GM19351 (cell line): ENCODE data around the gene A3GALT2.

Source experiments
- ATAC-seq: cut with Tn5 transposase; IDR thresholded peaks from one replicate; pipeline ENCODE4 v1.9.1; 2021; ENCODE audit warnings: mild to moderate bottlenecking, moderate library complexity; ENCODE audit not compliant: unreplicated experiment

Gene A3GALT2

DNA sequence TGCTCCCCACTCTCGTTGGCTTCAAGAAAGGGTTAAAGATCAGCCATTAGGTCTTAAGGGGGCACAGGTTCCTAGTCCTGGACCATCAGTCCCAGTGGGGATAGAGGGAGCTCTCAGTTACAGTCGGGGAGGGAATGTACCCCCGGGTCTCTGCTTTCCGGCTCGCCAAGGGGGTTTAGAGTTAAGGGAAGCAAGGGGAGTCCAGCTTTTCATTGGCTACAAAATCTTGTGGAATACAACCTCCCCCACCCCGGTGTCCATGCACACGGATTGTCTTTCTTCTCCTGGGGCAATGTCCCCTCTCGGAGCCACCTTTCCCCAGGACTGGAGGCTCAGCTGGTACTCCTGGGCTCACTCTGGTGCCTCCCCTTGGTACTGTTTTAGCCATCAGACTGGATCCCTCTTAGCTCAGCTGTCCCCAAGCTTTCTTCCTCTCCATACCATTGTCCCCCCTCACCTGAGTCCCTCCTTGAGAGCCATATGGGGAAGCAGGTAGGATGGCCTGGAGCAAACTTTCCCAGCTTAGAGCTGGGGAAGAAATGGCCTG lies at the start of gene A3GALT2:
Gene A3GALT2, minus strand, starts transcription at position 480 of the 547 bp plus-strand sequence. Its CDS starts 0 bp downstream, at position 480.
- no peak for ATAC-seq

DNA sequence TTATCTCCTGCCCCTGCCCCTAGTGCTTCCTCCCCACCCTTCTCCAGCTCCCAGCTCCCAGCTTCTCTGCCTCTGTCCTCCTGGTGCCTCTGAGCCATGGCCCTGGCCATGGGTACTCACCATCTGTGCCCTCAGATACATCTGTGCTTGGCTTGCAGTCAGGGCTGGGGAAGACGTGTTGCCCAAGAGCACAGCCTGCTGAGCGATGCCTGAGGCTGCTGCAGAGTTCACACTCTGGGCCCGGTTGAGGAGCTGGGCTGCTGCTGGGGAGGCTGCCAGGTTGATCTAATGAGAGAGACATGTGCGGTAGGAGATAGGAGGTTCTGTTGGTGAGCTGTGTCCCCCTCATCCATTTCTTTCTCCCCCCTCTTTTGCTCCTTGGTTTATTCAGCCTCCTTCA lies 49.4 kb upstream of the A3GALT2 start:
- no peak for ATAC-seq

DNA sequence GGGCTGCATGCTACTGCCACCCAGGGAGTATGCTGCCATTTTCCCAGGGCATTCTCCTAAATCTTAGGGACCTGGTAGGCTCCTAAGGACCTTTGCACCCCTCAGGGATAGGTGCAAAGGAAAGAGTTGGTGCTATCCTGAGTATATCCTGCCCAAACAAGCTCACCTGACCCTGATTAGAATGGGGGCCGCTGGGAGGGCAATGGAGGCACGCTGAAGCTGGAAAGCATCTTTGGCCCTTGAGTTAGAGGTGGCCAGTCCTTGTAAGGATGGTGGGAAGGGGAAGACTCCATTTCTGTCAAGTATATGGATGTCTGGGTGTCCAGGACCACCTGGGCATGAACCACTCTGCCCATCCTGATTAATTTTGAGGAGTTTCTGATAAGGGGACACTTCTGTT lies 48.9 kb upstream of the A3GALT2 start:
- no peak for ATAC-seq

DNA sequence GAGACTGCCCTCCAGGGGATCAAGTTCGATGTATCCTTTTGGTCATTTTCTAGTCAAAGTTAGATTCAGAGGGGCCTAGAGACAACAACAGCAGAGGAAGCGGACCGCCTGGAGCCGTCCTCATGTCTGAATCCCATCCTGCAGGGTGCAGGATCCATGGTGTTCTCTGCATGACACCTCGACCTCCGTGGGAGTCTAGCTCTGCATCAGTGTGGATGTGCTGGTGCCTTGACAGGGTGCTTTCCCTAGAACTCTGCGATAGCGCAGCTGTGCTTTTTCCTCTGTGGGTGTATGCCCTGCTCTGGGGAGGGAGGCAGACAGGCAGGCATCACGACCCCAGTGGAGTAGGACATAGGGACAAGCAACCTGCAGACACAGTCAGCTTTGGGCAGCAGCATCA lies 48.2 kb upstream of the A3GALT2 start:
- no peak for ATAC-seq

DNA sequence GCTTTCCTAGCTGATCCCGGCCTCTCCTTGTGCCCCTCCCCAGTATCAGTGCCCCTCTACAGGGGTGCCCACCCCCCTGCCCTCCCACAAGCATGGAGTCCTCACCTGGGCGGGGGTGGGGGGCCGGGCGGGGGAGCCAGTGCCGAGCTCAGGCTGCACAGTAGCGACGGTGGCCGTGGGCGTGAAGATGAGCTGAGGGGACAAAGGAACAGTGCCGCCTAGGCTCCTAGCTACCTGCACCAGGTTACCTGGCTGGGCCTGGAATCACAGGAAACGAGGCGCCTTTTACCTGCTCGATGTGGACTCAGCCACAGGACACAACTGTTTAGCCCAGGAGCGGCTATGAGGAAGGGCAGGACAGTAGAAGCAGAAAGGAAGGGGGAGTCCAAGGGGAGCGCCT lies 47.5 kb upstream of the A3GALT2 start:
- no peak for ATAC-seq

DNA sequence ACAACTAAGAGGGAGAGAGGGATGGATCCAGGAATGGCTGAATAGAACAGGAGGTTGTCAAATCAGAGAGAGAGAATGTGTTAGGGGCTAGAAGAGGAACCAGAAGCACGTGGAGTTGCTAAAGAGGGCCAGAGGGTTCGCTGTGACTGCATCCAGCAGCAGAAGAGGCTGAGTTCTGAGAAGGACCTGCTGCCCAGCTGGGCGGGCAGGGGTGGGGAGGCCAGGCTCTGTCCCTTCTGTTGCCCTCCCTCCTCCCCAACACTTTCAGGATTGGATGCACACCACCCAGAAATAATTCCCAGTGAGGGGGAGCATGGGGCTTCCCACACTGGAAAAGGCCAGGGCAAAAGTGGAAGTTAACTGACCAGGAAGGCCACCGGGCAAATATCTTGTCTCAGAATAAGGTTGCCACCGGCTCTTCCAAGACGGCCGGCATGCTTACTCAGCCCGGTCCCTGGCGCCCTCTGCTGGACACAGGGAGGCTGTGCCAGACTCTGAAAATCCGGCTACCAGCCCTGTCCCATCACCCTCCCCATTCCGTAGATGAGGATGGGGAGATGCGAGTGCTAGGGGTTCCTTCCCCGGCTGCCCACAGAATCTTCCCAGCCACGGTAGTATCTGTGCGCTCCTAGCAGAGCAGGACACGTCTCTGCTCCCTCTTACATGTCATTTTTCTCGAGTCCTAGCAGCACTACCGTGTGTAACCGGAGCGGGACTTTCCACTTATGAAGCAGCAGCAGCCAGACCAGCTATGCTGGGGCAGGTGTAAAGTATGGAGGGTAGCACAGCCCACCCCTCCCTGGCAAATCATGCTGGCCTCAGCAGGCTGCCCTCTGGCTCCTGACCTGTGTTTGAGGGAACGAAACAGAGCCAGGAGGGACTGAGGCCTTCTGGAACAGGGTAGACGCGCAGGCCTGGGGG lies 46.8 kb upstream of the A3GALT2 start:
- peak; percentile 74 for ATAC-seq

DNA sequence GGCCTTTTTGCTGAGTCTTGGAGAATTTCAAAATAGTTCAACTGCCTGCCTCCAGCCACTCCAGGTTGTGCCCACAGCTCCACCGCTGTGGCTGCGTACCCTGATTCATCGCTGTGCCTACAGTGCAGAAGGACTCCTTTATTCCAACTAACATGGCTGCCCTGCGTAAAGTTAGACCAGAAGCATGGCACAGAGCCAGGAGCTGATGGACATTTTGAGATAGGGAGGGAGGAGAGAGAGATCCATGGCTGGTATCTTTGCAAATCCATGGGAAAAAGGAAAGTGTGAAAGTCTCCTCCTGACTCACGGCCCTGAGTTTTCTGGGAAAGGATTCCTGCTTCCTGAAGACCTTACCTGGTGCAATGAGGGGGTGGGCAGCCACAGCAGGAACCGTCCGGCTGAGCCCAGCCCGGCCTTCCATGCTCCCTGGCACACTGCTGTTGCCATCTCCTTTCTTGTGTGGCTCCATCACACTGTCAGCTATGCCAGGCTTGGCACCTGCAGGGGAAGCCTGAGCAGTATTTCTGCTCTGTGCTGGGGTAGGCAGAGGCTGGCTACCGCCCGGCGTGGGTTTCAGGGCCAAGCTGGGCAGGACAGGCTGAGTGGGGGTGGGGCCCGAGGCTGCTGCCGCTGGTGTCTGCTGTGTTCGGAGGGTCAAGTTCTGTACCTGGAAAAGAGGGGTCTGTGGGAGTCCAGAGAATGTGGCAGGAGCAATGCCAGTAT lies 46.0 kb upstream of the A3GALT2 start:
- no peak for ATAC-seq

DNA sequence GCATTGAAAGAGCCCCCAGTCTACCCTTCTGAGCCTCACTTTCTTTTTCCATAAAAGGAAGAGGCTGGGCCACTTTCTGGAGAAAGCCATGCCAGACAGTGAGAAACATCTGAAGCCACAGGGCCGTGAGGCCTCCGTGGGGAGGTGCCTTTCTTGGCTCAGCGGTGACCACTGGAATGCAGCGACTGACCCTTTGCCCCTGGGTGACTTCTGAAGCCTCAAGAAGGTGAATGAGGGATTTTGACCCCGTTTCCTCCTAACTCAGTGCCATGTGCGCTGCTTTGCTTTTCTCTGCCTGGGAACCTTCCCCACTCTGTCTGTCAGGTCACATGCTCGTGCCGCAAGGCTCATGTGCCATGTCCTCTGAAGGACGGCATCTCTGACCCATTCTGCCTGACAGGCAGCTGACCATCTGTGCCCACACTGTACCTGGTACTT lies 44.7 kb upstream of the A3GALT2 start:
- no peak for ATAC-seq

DNA sequence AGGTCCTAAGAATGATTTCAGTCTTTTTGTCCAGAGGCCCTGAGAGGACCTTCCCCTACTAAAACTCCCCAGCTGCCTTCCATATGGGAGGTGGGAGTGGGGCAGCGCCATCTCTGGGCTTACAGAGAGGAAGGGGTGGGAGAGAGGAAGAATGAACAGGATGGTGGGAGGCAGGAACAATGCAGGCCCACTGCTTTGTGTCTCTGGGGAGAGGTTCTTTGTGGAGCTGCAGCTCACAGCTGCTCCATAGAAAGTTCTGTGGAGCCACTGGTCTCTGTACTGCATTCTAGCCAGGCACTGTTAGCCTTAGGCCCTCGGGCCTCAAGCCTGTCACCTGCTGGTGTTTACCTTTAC lies 43.6 kb upstream of the A3GALT2 start:
- no peak for ATAC-seq

DNA sequence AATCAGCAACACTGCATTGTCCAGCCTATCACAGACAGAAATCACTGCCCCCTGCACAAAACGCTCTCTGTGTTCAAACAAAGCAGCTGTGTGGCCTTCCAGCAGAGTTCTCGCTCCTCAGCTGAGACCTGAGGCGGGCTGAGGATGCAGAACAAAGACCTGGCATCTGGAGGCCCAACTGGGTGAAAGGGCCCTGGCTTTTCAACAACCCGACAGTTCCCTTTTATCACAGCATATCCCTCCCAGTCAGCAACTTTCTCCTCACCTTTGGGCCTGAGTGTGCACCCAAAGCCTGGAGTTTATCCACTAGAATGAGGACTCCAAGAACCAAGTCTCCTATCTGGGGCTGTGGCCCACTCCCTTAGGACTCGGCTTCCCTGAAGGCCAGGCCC lies 42.6 kb upstream of the A3GALT2 start:
- no peak for ATAC-seq

DNA sequence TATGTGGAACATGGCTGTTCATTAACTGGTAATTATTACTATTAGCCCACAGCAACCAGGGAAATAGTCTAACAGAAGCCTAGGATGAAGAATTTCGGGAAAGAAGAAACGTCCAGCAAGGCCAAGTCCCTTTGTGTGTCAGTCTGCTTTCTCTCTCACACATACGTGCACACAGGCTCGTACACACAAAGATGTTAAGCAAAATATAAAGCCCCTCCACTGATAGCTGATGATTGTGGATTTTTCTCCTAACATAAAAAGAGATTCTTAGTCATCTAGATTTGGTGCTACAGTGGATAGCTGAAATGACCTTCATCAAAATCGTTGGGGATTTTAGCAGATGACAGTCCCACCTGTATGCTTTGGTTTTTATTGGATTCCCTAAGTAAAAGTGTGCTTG lies 42.1 kb upstream of the A3GALT2 start:
- ATAC-seq = no peak

DNA sequence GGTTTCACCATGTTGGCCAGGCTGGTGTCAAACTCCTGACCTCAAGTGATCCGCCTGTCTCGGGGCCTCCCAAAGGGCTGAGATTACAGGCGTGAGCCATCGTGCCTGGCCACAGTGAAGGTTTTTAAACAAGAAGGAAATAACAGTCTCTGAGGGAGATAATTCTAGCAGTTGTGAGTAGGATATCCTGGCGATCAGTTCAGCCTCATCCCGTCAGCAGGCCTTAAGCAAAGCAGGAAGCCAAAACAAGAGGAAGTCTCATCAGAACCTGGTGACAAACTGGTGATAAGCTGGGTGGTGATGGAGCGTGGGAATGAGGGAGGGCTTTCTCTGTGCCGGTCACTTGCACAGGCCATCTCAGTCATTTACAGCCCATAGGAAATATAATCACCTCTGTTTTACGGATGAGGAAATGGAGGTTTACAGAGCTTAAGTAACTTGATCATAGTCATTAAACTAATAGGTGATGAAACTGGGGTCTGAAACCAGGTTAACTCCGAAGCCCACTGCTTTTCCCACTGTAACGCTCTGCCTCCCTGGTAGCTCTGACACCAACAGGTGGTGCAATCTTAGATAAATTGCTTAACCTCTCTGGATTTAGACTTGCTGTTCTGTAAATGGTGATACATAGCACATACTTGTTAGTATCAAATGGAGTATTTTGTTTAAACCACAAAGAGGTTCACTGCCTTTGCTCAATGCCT lies 40.8 kb upstream of the A3GALT2 start:
- no peak for ATAC-seq

DNA sequence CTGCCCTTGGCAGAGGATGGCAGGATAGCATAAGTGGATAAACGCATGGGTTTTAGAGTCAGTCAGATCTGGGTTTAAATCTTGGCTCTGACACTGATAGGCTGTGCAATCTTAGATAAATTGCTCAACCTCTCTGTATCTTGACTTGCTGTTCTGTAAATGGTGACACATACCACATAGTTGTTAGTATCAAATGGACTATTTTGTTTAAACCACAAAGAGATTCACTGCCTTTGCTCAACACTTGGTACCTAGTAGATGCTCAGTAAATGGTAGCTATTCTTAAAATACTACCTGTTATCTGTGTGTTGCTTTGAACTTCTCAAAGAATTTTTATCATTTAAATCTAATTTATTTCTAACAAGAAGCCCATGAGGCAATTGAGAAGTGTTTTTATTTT lies 39.5 kb upstream of the A3GALT2 start:
- no peak for ATAC-seq

DNA sequence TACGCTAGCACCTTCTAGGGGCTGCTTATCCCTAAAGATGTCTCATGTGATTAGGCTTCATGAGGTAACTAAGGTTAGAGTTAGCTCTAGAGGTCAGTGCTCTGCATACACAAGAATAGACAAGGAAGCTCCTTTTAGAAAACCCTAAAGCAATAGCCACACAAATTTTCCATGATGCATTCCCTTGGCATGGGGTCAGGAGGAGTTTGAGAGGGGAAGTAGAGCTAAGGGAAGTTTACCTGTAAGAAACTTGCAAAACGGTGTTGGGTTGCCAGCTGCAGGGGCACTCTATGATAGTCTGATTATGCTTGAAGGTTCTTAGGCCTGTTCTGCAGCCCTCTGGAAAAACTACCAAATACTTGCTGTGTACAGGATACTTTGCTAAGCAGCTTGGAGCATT lies 39.0 kb upstream of the A3GALT2 start:
- no peak for ATAC-seq

DNA sequence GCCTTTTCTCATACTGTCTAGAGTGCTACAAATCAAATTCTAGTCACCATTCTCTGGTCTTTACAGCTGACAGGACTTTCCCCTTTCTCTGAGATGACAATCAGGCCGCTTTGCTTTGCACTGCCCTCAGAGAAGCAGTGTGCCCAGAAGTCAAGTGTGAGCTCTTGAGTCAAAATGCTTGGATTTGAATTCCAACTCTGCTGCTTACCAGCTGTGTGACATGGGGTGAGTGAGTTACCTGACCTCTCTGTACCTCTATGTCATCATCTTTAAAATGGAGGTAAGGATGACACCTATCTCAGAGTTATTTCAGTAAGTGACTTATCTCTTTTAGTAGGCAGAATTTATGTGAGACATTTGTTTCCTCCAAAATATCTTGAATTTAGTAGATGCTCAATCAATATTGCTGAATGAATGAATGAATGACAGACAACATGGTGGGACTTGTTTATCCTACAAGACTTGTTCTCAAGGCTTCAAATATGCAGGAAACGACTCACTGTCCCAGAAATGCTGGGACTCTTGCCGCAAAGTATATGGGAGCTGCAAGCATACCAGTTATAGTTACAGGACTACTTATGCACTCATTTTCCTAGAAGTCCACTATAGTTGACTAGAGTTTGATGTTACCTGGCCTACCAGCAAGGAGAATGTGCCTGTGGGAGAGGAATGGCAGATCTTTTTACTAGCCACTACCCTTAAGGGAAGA lies 38.1 kb upstream of the A3GALT2 start:
- ATAC-seq = no peak

DNA sequence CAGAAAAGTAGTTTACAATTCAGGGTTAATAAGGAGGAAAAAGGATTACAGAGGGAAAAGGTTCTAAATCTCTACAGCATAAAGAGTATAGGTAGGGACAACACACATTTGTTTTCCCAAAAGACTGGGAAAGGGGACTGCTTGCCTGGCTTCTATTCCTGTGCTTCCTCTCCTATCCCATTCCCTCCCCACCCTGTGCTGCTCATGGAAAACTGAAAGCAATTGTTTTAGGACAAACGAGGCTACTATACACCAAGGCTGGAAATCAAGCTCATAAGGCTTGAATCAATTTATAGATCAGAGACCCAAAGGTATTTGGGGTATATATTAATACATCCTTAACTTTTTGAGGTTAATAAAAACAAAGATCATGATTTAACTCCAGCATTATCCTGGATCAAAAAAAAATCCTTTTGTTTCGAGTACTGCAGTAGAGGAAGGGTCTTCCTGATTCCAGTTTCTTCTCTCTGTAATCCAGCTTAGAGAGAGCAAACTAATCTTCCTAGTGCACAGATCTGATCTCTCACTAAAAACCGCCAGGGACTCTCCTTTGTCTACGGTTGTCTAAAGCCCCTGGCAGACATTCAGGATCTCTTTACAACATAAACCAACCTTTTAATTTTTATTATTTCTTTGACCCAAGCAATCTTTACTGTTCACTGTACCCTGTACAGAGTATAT lies 37.4 kb upstream of the A3GALT2 start:
- ATAC-seq = no peak

DNA sequence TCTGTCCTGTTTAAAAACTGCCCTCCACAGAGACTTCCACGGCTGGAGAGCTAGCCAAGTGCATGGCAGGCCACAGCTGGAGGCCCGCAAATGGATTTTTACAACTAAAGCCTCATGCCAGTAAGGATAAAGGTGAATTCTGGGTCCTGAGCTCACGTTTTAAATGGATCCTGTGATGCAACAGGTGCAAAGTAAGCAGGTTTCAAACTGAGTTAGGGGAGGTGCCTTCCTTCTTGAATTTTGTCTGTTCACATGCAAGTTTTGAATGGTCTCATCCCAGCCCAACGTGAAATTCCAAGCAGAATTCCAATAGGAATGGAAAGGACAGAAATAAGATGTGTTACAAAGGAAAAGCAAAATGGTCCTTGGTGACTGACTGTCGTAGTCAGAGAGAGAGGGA lies 36.2 kb upstream of the A3GALT2 start:
- ATAC-seq = no peak

DNA sequence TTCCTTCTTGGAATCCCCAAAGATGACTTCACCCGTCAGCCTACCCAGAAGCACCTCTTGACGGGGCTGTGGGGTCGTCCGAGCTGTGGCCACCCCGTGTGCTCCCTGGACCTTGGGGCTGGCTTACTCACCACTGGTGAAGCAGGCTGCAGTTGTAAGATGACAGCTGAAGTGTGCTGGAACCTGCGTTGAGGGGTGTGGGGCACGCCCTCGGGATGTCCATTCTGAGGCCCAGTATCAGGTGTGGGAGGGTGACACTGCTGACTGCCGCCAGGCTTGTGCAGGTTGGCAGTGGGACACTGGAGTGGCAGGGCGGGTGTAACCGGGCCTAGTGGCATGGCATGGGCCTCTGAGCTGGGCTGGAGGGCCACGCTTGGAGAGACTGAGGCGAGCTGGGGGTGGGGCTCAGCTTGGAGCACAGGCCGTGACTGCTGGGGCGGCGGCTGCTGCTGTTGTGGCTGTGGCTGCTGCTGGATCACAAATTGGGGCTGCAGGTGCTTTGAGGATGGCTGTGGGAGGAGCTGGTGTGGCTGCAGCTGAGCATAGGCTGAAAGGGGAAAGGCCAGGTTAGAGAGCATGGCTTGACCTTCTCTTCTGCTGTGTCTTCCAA lies 33.9 kb upstream of the A3GALT2 start:
- no peak for ATAC-seq

DNA sequence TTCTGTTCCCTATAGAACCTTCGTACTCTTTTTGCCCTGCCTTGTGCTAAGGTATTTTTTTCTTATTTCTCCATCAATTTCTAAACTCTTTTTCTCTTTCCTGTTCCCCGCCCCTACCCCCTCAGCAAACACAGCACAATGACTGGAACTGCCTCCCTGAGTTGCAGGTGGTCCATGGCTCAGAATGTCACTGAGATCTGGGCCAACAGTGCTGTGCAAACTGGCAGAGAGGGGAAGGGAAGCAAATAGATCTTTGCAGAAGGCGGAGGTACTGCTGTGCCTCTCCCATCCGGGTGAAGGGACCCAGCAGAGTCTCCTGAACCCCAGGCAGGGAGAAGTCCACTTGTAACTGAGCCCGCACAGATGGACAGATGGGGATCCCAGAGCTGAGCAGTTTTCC lies 32.6 kb upstream of the A3GALT2 start:
- no peak for ATAC-seq

DNA sequence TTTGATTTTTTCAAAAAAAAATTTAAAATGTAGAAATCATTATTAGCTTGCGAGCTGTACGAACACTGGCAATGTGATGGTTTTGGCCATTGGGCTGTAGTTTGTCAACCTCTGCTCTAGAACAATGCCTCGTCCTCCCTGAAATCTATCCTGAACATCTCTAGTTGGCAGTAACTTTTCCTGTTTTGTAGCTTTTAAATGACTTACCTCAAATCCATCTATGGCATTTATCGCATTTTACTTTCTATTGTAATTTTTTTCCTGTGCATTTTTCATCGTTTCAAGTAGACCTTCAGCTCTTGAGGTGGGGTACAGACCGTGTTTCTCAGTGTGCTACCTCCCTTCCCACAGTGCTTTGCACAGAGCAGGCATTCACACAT lies 30.4 kb upstream of the A3GALT2 start:
- ATAC-seq = no peak
